Purkinje cell (primary cell): Measurements from ENCODE around the gene HSD17B7. TPM values are rescaled to one million over a fixed set of nuclear protein-coding genes. Genes with fewer than 3 reads are reported as not detected.

Source experiments
- polyA plus RNA-seq: library from polyadenylated mRNA; unstranded; fragments of >200 nt; fragmentation: Nextera tagmentation; gene quantifications from 2 replicates; pipeline ENCODE4 v1.2.1, GENCODE V29; 2014

The HSD17B7 gene, protein sequence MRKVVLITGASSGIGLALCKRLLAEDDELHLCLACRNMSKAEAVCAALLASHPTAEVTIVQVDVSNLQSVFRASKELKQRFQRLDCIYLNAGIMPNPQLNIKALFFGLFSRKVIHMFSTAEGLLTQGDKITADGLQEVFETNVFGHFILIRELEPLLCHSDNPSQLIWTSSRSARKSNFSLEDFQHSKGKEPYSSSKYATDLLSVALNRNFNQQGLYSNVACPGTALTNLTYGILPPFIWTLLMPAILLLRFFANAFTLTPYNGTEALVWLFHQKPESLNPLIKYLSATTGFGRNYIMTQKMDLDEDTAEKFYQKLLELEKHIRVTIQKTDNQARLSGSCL
- polyA plus RNA-seq = 9.0 and 18.0 TPM in 2 replicates

DNA sequence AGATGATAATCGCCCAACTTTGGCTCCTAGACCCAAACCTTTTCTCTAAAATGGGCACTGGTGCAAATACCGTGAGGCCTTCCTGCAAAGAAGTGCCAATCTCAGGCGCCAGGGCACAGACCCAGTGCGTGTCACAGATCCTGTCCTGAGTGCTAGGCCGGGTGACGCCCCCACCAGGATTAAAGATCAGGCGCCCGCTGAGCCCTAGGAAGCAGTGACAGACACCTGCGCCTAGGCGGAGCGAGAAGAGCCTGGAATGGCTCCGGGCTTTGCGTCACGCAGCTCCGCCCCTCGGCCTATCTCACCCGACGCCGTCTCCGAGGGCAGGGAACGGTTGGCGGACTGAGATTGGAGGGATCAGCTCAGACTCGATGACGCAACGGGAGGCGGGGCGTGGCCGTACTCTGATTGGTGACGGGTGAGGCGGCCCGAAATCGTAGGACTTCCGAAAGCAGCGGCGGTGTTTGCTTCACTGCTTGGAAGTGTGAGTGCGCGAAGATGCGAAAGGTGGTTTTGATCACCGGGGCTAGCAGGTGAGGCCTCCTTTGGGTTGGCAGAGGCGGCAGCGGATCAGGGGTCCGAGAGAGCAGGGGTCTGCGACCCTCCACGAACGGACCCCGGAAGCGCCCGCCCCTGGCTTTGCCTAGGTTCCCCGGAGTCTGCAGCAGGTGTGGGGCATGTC is at the start of gene HSD17B7:
Gene HSD17B7 (plus strand): TSS at position 400 of the 682 bp plus-strand sequence. CDS start 99 bp downstream, at position 499.

DNA sequence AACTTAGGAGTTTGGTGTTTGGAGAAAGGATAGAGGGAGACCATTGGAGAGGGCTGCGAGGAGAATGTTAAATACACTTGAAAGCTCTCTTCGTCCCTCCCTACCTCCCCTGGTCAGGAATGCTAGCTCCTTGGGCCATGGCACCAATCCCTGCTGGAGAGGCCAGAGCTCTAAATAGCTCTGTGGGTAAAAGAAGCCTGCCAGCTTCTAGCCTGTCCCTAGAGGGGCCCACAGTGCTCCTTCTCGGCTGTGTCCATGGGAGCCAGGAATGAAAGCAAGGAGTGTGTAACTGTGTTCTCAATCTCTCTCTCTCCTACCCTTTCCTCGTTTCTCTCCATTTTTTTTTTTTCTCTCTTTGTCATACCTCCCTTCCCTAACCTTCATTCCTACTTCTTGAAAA is 70.6 kb downstream of the HSD17B7 start, which contains the start of gene CCDC190:
Gene CCDC190 (minus strand): TSS at position 75 of the 400 bp plus-strand sequence. CDS start 1,529 bp downstream, outside the sequence.

Other genes starting within 250 kb of the HSD17B7 start
- 42.4 and 42.9 TPM in 2 replicates for gene UAP1, start 229.0 kb upstream of the HSD17B7 start, polyA plus RNA-seq
- 1.1 TPM in 2 replicates for gene DDR2, start 158.2 kb upstream of the HSD17B7 start, polyA plus RNA-seq
- gene CCDC190, start 70.5 kb downstream of the HSD17B7 start, polyA plus RNA-seq = not detected in 2 replicates